IgD-negative memory B cell (primary cell): ENCODE results near the gene SF3B1. TPM values are rescaled to one million over a fixed set of nuclear protein-coding genes. Genes with fewer than 3 reads are reported as not detected.
"Not testable (repeated sequence)": the region's sequence is repeated elsewhere in the genome, so short reads cannot be mapped to it uniquely, and the experiment has no call there.

Source experiments
- H3K27ac Mint-ChIP-seq, 3 donors: one replicate each; pipeline ENCODE4 v1.8.0; 2020 to 2022; ENCODE audit warnings: mild to moderate bottlenecking in 3 of 3, mixed read lengths in 3 of 3, moderate library complexity in 1 of 3
- H3K27me3 Mint-ChIP-seq: one replicate; pipeline ENCODE4 v1.8.0; 2021; ENCODE audit warnings: mixed read lengths
- H3K36me3 Mint-ChIP-seq: one replicate; pipeline ENCODE4 v1.8.0; 2020; ENCODE audit warnings: mild to moderate bottlenecking, mixed read lengths
- H3K4me1 Mint-ChIP-seq, 3 donors: one replicate each; pipeline ENCODE4 v1.8.0; 2020 to 2022; ENCODE audit warnings: mixed read lengths in 3 of 3, mild to moderate bottlenecking in 1 of 3
- H3K4me3 Mint-ChIP-seq, 4 donors: one replicate each; pipeline ENCODE4 v1.8.0; 2020 to 2022; ENCODE audit warnings: mild to moderate bottlenecking in 4 of 4, mixed read lengths in 4 of 4, moderate library complexity in 3 of 4
- H3K9me3 Mint-ChIP-seq, 3 donors: one replicate each; pipeline ENCODE4 v1.8.0; 2020 to 2021; ENCODE audit warnings: mixed read lengths in 3 of 3, mild to moderate bottlenecking in 1 of 3
- polyA plus RNA-seq: library from polyadenylated mRNA; unstranded; fragments of 300-500 nt; fragmentation: Illumina TruSeq; gene quantifications from one replicate; pipeline ENCODE4 v1.2.3, GENCODE V29; 2021

SF3B1 gene
- polyA plus RNA-seq, 1 donor from 2014 or later: 124 TPM

- Mint-ChIP-seq H3K4me1 (peaks cover 0 to 5% (median 3%) of the 10 kb centered on the region in 3 donors), H3K27me3 (no peaks in the 10 kb centered on the region), H3K4me3 (no peak overlapping the region), H3K36me3 (no peaks in the 10 kb centered on the region), H3K9me3 (no peaks in the 10 kb centered on the region), H3K27ac (no peak overlapping the region)
Measured at GRCh38 chr2:197354169-197354558, 80.7 kb downstream of the SF3B1 start.

- Mint-ChIP-seq H3K4me1 (peaks cover 0 to 5% (median 3%) of the 10 kb centered on the region in 3 donors), H3K36me3 (no peaks in the 10 kb centered on the region), H3K9me3 (no peaks in the 10 kb centered on the region), H3K27ac (no peak overlapping the region), H3K4me3 (no peak overlapping the region), H3K27me3 (no peaks in the 10 kb centered on the region)
Measured at GRCh38 chr2:197353393-197354168, 81.2 kb downstream of the SF3B1 start.

DNA sequence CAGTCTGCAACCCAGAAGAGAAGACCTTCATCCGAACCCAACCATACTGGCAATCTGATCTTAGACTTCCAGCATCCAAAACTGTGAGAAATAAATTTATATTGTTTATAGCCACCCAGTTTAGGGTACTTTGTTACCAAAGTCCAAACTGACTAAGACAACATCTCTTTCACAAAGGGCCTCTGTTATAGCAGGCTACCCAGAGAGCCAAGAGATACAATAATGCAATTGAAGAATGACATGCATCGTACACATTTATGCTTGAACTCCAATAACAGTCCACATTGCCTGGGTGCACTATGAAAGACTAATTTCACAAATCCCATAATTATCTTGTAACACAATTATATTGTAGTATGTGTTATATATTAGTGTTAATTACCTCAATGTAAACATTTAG, 85.1 kb downstream of the SF3B1 start:
- H3K9me3 Mint-ChIP-seq: no peaks in the 10 kb centered on the region
- H3K27me3 Mint-ChIP-seq: no peaks in the 10 kb centered on the region
- H3K36me3 Mint-ChIP-seq: no peaks in the 10 kb centered on the region
- H3K4me1 Mint-ChIP-seq: peaks cover 0 to 2% (median 0%) of the 10 kb centered on the region in 3 donors
- H3K27ac Mint-ChIP-seq: no peak overlapping the region
- no peak overlapping the region for H3K4me3 Mint-ChIP-seq

GRCh38 chr2:197348721-197349360, 86.0 kb downstream of the SF3B1 start:
- no peak overlapping the region for H3K27ac Mint-ChIP-seq
- no peaks in the 10 kb centered on the region for H3K36me3 Mint-ChIP-seq
- H3K27me3 Mint-ChIP-seq: no peaks in the 10 kb centered on the region
- H3K9me3 Mint-ChIP-seq: no peaks in the 10 kb centered on the region
- peaks cover 0 to 2% (median 0%) of the 10 kb centered on the region in 3 donors for H3K4me1 Mint-ChIP-seq
- no peak overlapping the region for H3K4me3 Mint-ChIP-seq

DNA sequence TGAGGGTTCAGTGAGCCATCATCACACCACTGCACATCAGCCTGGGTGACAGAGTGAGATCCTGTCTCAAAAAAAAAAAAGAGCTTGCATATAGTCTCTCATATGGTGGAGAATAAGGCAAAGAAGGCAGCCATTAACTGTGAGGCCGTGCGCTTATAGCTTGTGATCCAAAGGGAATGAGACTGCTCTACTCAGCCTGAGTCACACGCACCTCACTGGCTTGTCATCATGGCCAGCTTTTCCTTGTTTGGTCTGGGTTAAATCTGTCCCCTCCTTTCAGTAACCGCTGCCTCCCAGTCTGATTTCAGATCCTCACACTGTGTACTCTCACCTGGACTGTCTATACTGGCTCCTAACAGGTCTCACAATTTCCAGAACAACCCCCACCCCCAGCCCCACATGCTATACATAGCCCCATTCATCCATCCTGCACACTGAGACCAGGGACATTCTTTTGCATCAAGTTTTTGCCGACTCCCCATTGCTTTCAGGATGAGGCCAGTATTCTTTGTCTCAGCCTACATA, 88.9 kb downstream of the SF3B1 start:
- Mint-ChIP-seq H3K36me3 (peaks cover 1% of the 10 kb centered on the region), H3K9me3 (no peaks in the 10 kb centered on the region), H3K4me1 (peaks cover 0 to 3% (median under 1%) of the 10 kb centered on the region in 3 donors), H3K27me3 (no peaks in the 10 kb centered on the region), H3K4me3 (no peak overlapping the region), H3K27ac (no peak overlapping the region)

- H3K27ac Mint-ChIP-seq, H3K36me3 Mint-ChIP-seq, H3K4me3 Mint-ChIP-seq, H3K9me3 Mint-ChIP-seq, H3K27me3 Mint-ChIP-seq, H3K4me1 Mint-ChIP-seq: not testable (repeated sequence)
Measured at GRCh38 chr2:197343968-197344367, 90.9 kb downstream of the SF3B1 start.

DNA sequence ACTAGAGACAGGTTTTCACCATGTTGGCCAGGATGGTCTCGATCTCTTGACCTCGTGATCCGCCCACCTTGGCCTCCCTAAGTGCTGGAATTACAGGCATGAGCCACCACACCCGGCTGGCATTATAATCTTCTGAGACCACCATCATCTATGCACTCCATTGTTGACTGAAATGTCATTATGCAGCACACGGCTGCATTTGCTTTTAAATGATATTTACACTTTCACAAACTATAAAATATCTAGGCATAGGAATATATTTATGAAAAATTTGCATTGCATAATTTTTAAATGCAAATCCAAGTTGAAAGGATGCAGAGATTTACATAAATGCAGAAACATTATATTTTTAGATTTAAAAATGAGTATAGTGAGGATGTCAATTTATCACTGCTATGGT, 94.2 kb downstream of the SF3B1 start:
- Mint-ChIP-seq H3K36me3 (peaks cover 1% of the 10 kb centered on the region), H3K27ac (no peak overlapping the region), H3K4me3 (no peak overlapping the region), H3K9me3 (no peaks in the 10 kb centered on the region), H3K4me1 (peaks cover 0 to 4% (median 3%) of the 10 kb centered on the region in 3 donors), H3K27me3 (no peaks in the 10 kb centered on the region)

Other genes starting within 250 kb of the SF3B1 start
- 91.6 TPM for gene ANKRD44, start 124.2 kb downstream of the SF3B1 start, polyA plus RNA-seq
- 29.9 TPM for gene COQ10B, start 18.5 kb upstream of the SF3B1 start, polyA plus RNA-seq
- gene HSPD1, start 64.8 kb upstream of the SF3B1 start, polyA plus RNA-seq: 92.3 TPM
- 149 TPM for gene HSPE1, start 65.4 kb upstream of the SF3B1 start, polyA plus RNA-seq
- 28.0 TPM for gene MOB4, start 81.0 kb upstream of the SF3B1 start, polyA plus RNA-seq
- not detected for gene RFTN2, start 240.6 kb upstream of the SF3B1 start, polyA plus RNA-seq